GM23248 (cell line): Measurements from ENCODE around the gene TNFRSF13B. TPM values are rescaled to one million over a fixed set of nuclear protein-coding genes. Genes with fewer than 3 reads are reported as not detected.

Source experiments
- DNase-seq: peaks from one replicate; pipeline ENCODE4 v3.0.0-alpha.2; 2015
- H2AFZ ChIP-seq: fragments of 200-600 bp; sonication (generic); 2 replicates; pipeline ENCODE4 v1.6.1; 2016; ENCODE audit warnings: antibody characterized with exemption
- H3F3A ChIP-seq: fragments of 200-600 bp; sonication (generic); 2 replicates; pipeline ENCODE4 v1.6.1; 2016; ENCODE audit warnings: mild to moderate bottlenecking, antibody characterized with exemption, mixed run types; ENCODE audit not compliant: insufficient read depth
- H3K27ac ChIP-seq: fragments of 200-600 bp; sonication (generic); 2 replicates; pipeline ENCODE4 v1.5.1; 2016; ENCODE audit warnings: mild to moderate bottlenecking
- H3K27me3 ChIP-seq: fragments of 200-600 bp; sonication (generic); replicated peaks from 2 replicates; pipeline ENCODE4 v1.6.1; 2016; ENCODE audit warnings: mild to moderate bottlenecking; ENCODE audit not compliant: insufficient read depth
- H3K36me3 ChIP-seq: fragments of 200-600 bp; sonication (generic); 2 replicates; pipeline ENCODE4 v1.6.1; 2016; ENCODE audit warnings: low read depth, mild to moderate bottlenecking
- H3K4me1 ChIP-seq: fragments of 200-600 bp; sonication (generic); 2 replicates; pipeline ENCODE4 v1.6.1; 2016; ENCODE audit warnings: mild to moderate bottlenecking; ENCODE audit not compliant: insufficient read depth
- H3K4me2 ChIP-seq: fragments of 200-600 bp; sonication (generic); one replicate; pipeline ENCODE4 v1.6.1; 2016; ENCODE audit warnings: mild to moderate bottlenecking; ENCODE audit not compliant: unreplicated experiment
- H3K4me3 ChIP-seq: fragments of 200-600 bp; sonication (generic); 2 replicates; pipeline ENCODE4 v1.5.1; 2016; ENCODE audit warnings: mild to moderate bottlenecking
- H3K79me2 ChIP-seq: fragments of 200-600 bp; sonication (generic); 2 replicates; pipeline ENCODE4 v1.6.1; 2016; ENCODE audit warnings: mild to moderate bottlenecking; ENCODE audit not compliant: insufficient read depth
- H3K9ac ChIP-seq: fragments of 200-600 bp; sonication (generic); 2 replicates; pipeline ENCODE4 v1.6.1; 2016; ENCODE audit warnings: mild to moderate bottlenecking
- H3K9me2 ChIP-seq: fragments of 200-600 bp; sonication (generic); 2 replicates; pipeline ENCODE4 v1.6.1; 2016; ENCODE audit warnings: mixed run types, mild to moderate bottlenecking, moderate library complexity; ENCODE audit not compliant: insufficient read depth
- H3K9me3 ChIP-seq: fragments of 200-600 bp; sonication (generic); one replicate; pipeline ENCODE4 v1.6.1; 2017; ENCODE audit warnings: low read depth
- H4K20me1 ChIP-seq: fragments of 200-600 bp; sonication (generic); 2 replicates; pipeline ENCODE4 v1.6.0; 2016; ENCODE audit not compliant: insufficient read depth
- EZH2 ChIP-seq: fragments of 200-600 bp; sonication (generic); IDR thresholded peaks from 2 replicates; pipeline ENCODE4 v1.6.1; 2018; ENCODE audit warnings: antibody characterized with exemption, mild to moderate bottlenecking; ENCODE audit not compliant: insufficient read depth, poor library complexity, severe bottlenecking
- EZH2phosphoT487 ChIP-seq: fragments of 200-600 bp; sonication (generic); IDR thresholded peaks from 2 replicates; pipeline ENCODE4 v1.6.1; 2018; ENCODE audit warnings: antibody characterized with exemption, moderate library complexity, mild to moderate bottlenecking, low read depth; ENCODE audit not compliant: insufficient read depth
- WGBS, 2 experiments: methylation state at CpG; one replicate each; pipeline ENCODE4 v1.1.6; 2015 to 2017; ENCODE audit warnings: low lambda C conversion rate in 2 of 2, low coverage in 1 of 2; ENCODE audit errors: missing lambda C conversion rate in 2 of 2; 5-methylcytosine and 5-hydroxymethylcytosine counted together
- in situ Hi-C: fragments of 300-500 bp; cut with MboI; formaldehyde crosslinking; loops from 2 replicates; pipeline ENCODE4 v1.15.0; 2020
- polyA plus RNA-seq: library from polyadenylated mRNA; unstranded; fragments of >200 nt; fragmentation: Nextera tagmentation; extraction: Ambion mirVana; gene quantifications from 2 replicates; pipeline ENCODE4 v1.2.1, GENCODE V29; 2016
- total RNA-seq: library from RNA; depleted of rRNA; stranded (reverse); fragments of >200 nt; shearing (Covaris generic); gene quantifications from 2 replicates; pipeline ENCODE4 v1.2.3, GENCODE V29; 2014

The TNFRSF13B gene
- total and polyA plus RNA-seq, 2 experiments from 2014 or later: not detected

DNA sequence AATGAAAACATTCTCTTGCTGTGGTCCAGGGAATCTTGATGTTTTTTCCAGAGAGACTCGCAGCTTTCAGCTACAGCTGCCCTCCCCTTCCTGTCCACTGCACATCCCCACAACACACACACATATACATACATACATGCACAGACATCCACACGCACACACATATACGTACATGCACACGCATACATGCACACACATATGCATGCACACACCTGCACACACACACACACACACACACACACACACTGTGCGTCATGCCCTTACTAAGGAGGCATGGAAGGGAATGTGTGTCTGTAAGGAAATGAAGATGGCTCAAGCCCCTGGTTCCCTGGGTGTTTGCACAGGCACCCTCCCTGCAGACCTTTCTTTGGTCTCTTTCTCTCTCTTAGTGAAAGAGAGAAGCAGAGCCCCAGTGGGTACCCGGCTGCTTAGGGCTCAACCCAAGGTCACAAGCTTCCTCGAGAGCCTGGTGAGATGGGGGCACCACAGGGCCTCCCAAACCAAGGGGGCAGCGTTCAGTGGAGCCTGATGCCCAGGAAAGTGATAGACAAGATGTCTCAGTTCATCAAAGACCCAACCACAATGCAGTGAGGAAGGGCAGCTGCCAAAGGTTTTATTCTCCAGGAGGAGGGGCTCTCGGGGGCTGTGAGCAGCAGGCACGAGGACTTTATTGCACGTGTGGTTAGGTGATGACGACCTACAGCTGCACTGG lies 33.3 kb downstream of the TNFRSF13B start:
- Histone ChIP-seq H3K36me3 (no peaks in the 10 kb centered on the region), H3K4me1 (no peaks in the 10 kb centered on the region), H3K9me3 (no peaks in the 10 kb centered on the region), H3F3A (no peaks in the 10 kb centered on the region), H3K27me3 (peaks cover 14% of the 10 kb centered on the region; the same call in 1 of the 2 replicates), H3K9me2 (no peaks in the 10 kb centered on the region), H3K27ac (no peak overlapping the region), H4K20me1 (no peaks in the 10 kb centered on the region), H3K4me2 (no peak overlapping the region), H3K79me2 (no peaks in the 10 kb centered on the region), H3K9ac (no peak overlapping the region), H2AFZ (no peak overlapping the region), H3K4me3 (no peak overlapping the region)
- WGBS, 2 experiments: 26 to 27% methylated on average over 12 of the region's 12 CpGs
- in situ Hi-C loops: no loop called here
- TF ChIP-seq EZH2phosphoT487 (no peak), EZH2 (no peak)
- no peak for DNase-seq

DNA sequence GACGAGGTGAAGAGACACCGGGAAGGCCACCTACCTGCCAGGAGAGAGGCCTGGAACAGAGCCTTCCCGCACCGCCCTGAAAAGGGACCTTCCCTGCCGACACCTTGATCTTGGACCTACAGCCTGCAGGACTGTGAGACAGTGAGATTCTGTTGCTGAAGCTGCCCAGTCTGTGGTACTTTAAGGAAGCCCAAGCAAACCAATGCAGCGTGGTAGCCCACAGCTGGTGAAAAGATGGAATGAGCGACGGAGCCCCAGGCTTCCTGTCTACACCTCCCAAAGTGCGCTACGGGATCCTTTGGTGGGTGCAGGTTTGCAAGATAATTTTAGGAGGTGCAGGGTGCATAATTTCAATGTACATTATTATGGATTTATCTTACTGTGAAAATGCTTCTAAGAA lies 33.9 kb downstream of the TNFRSF13B start:
- Histone ChIP-seq H3K4me1 (no peaks in the 10 kb centered on the region), H3K9ac (no peak overlapping the region), H3K36me3 (no peaks in the 10 kb centered on the region), H3K4me3 (no peak overlapping the region), H4K20me1 (no peaks in the 10 kb centered on the region), H3K9me3 (no peaks in the 10 kb centered on the region), H3K79me2 (no peaks in the 10 kb centered on the region), H3F3A (no peaks in the 10 kb centered on the region), H2AFZ (no peak overlapping the region), H3K27me3 (peaks cover 19% of the 10 kb centered on the region; the same call in 1 of the 2 replicates), H3K27ac (no peak overlapping the region), H3K9me2 (no peaks in the 10 kb centered on the region), H3K4me2 (no peak overlapping the region)
- in situ Hi-C loops: no loop called here
- 51% methylated on average over 10 of the region's 10 CpGs for WGBS, 2 experiments
- TF ChIP-seq EZH2phosphoT487: no peak
- TF ChIP-seq EZH2: no peak
- DNase-seq: no peak

DNA sequence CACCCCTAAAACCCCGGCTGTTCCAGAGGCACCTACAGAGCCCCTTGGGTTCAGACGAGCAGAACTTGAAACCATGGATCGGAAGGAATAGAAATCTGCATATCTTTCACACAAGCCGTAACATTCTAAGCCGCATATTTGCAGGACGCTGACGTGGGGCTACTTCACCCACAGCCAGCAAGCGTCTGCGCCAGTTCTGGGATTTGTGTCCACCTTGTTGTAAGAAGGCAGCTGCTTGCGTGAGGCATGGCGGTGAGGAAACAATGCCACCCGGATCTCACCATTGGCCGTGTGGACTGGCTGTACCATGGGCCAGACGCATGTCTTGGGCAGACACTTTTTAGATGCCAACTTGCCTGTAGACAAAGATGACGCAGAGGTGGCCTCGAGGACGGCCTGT lies 34.5 kb downstream of the TNFRSF13B start:
- no peak for DNase-seq
- H3K27ac ChIP-seq: no peak overlapping the region
- H3K4me2 ChIP-seq: no peak overlapping the region
- 83 to 85% methylated on average over 17 of the region's 17 CpGs for WGBS, 2 experiments
- H3K27me3 ChIP-seq: peaks cover 21% of the 10 kb centered on the region; the same call in 1 of the 2 replicates
- TF ChIP-seq EZH2: no peak
- no peak overlapping the region for H3K4me3 ChIP-seq
- no peaks in the 10 kb centered on the region for H3F3A ChIP-seq
- H2AFZ ChIP-seq: no peak overlapping the region
- H3K9ac ChIP-seq: no peak overlapping the region
- no peaks in the 10 kb centered on the region for H3K36me3 ChIP-seq
- H3K79me2 ChIP-seq: no peaks in the 10 kb centered on the region
- H3K9me2 ChIP-seq: no peaks in the 10 kb centered on the region
- in situ Hi-C loops: no loop called here
- H4K20me1 ChIP-seq: no peaks in the 10 kb centered on the region
- no peaks in the 10 kb centered on the region for H3K9me3 ChIP-seq
- no peaks in the 10 kb centered on the region for H3K4me1 ChIP-seq

DNA sequence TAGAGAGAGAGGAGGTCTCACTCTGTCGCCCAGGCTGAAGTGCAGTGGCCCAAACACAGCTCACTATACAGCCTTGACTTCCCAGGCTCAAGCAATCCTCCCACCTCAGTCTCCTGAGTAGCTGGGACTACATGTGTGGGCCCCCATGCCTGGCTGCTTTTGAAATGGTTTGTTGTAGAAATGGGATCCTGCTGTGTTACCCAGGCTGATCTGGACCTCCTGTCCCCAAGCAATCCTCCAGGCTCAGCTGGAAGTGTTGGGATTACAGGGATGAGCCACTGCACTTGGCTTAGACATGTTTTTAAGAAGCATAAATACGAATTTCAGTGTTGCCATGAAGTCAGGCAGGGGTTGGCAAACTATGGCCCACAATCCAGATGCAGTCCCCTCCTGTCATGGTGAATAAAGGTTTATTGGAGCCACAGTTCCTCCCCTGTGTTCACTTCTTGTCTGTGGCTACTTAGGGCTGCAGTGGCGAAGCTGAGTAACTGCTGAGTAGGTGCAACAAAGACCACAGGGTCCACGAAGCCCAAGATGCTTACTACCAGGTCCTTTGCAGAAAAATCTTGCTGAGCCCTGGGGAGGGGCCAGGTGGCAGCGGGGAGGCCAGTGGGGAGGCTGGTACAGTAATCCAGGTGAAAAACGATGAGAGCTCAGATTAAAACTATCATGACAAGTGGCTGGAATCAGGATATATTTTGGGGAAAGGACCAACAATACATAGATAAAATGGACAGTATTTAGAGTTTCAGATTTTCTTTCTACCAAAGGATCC lies 35.2 kb downstream of the TNFRSF13B start:
- Histone ChIP-seq H3K27me3 (peaks cover 21% of the 10 kb centered on the region; the same call in 1 of the 2 replicates), H3F3A (no peaks in the 10 kb centered on the region)
- 50 to 55% methylated on average over 6 of the region's 6 CpGs for WGBS, 2 experiments

More for the DNA sequence above, 35.2 kb downstream of the TNFRSF13B start:
- Histone ChIP-seq H3K4me3 (no peak overlapping the region), H4K20me1 (no peaks in the 10 kb centered on the region), H3K9me2 (no peaks in the 10 kb centered on the region), H3K4me1 (no peaks in the 10 kb centered on the region), H3K36me3 (no peaks in the 10 kb centered on the region), H3K9ac (no peak overlapping the region), H2AFZ (no peak overlapping the region), H3K4me2 (no peak overlapping the region), H3K27ac (no peak overlapping the region), H3K9me3 (no peaks in the 10 kb centered on the region), H3K79me2 (no peaks in the 10 kb centered on the region)
- no peak for TF ChIP-seq EZH2phosphoT487
- TF ChIP-seq EZH2: no peak
- in situ Hi-C loops: no loop called here
- DNase-seq: no peak
